RKO (cell line): ENCODE data around the gene SLIT1.
"Not testable (repeated sequence)": the region's sequence is repeated elsewhere in the genome, so short reads cannot be mapped to it uniquely, and the experiment has no call there.

Experiments
- DNase-seq: peaks from one replicate; pipeline ENCODE4 v3.0.0-alpha.2; 2016; ENCODE audit warnings: low spot score

The SLIT1 gene

DNA sequence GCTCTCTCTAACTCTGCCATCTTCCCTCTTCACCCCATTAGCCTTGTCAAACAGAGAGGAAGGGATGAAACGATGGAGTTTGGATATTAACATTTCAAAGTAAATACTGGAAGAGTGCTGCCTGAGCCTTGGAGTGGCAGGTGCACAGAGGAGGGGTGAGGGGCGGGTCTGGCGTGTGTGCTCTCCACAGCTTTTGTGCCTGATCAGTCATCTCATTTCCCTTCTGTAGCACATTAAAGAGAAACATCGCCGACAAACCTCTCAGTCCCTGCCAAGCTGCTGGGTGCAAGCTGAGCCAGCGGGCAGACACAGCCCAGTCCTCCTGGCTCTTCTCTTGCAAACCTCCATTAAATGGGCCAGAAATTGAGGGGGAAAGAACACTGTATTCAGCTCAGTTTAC, 76.2 kb downstream of the SLIT1 start:
- no peak for DNase-seq

DNA sequence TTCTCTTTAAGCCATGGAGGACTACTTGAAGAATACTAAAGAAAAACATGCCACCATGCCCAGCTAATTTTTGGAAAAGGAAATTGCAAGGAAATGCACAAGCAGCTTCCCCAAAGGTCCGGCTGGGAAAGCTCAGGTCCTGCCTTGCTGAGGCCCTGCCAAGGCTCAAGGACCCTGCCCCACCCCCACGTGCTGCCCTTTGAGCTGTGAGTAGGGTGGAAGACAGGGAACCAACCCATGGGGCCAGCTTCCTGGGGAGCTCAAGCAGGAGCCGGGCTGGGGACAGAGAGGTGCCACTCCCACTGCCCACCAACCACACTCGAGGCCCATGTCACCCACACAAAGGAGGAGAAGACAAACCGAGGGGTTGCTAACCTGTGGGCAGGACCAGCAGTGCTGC, 78.2 kb downstream of the SLIT1 start:
- DNase-seq: no peak

DNA sequence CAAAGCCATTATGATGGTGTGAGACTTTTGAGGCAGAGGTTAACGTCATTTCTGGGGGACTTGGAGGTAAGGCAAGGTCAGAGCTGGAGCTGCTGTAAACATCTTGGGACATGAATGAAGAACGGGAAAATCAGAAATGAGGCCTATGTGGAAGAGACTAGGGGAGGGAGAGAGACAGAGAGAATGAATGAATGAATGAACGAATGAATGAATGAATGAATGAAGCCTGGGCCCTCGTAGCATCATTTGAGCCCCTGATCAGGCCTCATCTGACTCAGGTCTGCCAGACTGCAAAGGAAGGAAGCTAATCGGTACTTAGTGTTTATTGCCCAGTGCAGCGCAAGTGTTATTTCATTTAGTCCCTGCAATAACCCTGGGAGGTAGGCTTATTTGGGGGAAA, 79.6 kb downstream of the SLIT1 start:
- DNase-seq: no peak

DNA sequence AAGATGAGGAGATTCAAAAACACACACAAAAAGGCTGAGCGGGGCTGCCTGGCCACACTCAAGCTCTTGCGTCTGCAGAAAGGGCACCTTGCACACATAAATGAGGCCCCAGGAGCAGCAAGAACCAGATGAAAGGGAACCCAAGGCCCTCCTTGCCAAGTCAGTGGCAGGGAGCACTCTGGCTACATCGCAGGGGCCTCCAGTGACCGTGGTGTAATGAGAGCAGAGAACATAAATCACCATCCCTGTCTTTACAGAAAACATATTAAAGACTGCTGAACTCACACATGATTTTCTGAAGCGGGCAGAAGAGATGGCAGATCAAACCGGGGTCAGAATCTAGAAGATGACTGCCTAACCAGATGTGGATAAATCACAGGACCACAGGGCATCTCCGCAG, 80.5 kb downstream of the SLIT1 start:
- no peak for DNase-seq

DNA sequence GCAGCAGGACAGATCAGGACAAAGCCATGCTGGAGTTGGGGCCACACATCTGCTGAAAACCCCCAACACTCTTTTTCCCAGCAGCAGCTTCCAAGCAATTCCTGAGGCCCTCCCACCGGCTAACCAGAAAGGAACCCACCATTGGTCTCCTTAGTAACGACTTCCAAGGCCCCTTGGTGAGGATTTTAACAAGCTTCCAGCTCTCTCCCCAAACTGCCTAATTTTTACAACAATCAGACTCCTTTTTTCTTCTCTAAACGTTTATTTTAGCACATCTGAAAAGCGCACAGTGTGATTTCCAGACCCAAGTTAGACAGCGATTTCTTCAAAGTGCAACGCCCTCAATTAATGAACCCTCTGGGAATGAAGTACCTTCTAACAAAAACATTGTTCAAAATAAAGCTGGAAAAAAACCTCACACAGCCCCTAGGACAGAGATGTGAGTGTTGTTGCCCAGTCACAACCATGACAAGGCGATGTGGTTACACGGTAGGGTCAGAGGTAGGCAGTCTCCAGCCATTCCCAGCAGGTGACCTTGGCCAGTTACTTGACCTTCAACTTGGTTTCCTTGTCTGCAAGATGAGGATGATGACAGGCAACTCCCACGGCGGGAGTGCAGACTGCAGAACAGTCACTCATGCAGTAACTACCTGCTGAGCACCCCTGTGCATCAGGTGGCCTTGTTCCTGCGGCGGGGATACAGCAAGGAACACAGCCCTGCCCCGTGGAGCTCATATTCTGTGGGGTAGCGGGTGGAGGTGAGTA, 82.3 kb downstream of the SLIT1 start:
- no peak for DNase-seq

DNA sequence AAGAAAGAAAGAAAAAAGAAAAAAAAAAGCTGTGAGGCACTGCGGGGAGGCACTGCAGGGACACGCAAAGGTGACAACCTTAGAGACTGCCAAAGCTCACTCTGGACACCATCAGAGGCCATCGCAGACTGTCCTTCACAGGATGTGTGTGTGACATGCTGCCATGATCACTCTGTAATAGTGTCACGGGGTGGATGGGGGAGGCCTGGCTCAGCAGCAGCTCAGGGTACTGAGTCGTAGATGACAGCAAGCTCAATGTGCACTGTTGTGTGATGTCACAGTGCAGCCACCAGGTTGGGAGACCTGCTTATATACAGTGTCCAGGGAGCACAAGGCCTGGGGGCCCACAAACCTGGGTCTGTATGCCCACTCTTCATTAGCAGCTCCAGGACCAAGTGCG, 83.3 kb downstream of the SLIT1 start:
- no peak for DNase-seq

DNA sequence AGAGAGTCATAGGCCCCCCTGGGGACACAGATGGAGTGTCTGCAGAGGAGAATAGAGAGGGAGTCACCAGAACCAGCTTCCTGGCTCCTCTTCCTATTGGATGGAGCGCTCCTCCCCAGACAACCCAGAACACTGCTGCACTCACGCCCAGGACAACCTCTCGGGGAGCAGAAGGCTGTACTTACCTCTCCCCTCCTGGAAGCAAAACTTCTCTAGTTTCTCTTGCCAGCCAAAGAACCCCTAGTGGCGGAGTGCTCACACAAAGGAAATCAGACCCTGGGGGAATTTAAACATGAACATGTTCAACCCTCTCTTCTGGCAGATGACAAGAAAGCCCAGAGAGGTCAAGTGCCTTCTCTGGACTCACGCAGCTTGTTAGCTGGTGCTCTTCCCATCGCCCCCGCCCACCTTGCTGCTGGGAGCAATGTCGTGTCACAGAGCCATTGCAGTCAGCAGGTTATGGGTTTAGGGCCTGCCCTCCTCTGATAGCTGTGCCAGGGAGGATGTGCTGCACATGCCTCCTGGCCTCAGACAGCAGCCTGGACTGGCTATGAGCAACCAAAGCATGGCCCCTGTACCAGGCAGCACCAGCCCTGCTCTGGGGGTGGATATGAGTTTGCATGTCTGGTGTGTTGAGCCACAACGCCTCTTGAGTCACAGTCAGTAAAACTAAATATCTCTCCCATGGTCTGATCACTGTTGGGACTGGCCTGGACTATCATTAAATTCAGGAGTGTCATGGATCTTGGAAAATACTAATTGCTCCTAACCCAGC, 84.4 kb downstream of the SLIT1 start:
- DNase-seq: no peak

DNA sequence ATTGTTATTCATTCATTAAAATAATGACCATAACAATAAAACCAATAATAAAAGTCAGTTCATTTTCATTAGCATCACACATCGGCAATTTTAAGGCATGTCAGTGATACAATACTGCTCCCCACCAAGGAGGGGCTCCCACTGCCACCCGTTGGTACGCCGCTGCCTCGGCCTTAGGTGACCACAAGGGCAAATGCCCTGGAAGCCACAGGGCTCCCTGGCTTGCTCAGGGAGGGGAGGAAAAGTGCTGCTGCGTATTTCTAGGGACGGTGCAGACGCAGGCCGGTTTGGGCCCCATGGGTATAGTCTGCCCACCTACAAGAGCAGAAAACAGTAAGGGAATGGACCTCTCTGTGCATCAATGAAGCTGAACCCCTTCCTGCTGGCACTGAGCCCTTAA, 85.1 kb downstream of the SLIT1 start:
- no peak for DNase-seq

DNA sequence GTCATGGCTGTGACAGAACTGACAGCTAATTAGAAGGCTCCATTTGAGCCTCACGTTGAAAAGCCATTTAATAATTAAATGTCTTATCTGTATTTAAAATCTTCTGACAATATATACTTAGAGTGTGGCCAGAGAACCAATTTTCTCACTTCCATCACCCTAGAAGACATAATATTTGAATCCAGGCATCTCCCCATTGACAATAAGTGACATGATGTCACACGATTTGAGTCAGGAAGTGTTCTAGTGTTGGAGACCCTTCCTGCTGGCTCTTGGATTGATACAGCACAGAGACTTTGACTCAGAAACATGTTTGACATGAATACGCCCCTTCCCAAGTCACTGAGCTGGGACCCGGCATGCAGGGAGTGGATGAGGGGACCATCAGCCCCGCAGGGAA, 85.9 kb downstream of the SLIT1 start:
- no peak for DNase-seq

DNA sequence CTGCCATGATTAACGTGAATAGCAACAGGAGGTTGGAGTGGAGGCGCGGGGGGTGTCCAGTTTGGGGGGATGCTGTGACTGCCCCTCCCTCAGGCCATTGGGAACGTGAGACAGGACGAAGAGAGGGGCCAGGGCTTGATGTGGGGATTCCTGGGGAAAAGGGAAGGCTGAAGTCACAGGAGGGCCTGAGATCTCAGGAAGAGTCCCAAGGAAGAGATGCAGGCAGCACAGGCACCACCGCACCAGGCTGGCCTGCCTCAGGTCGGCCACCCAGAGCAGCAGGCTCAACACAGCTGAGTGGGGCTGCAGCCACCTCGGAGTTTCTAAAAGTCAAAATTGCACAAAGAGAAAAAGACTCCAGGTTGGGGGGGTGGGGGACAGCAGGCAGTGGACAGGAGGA, 86.7 kb downstream of the SLIT1 start:
- no peak for DNase-seq

DNA sequence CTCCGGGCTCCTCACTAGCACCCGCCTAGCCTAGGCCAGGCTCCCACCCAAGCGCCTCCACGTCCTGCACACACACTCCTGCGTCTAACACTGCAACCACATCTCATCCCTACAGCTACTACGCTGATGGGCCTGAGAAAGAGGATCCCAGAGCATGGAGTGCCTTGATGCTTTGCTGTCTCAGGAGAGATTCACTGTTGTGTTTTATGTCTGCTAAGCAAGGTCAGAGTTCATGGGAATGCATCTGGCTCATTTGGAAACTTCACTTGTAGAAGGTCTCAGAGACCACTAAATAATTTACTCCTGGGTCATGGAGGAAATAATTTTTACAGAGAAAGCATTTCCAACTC, 88.7 kb downstream of the SLIT1 start:
- no peak for DNase-seq

DNA sequence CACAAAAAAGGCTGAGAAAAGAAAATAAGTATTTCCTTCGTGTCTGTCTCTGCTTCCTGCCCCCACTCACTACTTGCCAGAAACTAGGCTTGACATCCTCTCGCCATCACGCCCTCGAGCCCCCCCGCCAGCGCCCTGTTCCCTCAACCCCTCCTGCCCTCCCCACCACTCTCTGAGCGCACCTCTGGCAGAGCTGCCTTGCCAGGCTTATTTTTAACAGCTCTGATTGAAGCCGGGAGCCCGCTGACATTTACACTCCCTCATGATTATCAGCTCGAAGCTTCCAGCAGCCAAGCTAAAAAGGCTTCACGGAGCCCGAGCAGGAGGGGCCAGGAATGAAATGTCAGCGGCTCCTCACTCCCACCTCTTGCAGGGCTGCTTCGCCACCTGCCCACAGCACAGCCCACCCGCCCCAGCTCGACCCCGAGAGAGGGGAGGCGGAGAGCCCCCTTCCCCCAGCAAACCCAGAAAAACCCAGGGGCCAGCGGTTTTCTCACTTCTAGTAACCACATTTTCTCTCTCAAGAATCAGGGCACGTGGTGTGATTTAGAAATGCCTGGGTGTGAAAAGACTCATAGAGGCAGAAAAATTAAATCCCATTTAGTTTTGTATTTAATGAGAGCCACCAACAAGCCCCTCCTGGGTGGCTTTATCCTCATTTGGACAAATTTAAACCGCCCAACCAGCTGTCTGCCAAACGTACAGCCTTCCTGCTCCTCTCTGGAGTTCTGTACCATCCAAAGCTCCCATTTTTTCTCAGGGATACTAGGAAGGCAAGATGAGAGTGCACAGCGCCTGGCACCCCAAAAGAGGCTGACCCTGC, 89.3 kb downstream of the SLIT1 start:
- DNase-seq: no peak

DNA sequence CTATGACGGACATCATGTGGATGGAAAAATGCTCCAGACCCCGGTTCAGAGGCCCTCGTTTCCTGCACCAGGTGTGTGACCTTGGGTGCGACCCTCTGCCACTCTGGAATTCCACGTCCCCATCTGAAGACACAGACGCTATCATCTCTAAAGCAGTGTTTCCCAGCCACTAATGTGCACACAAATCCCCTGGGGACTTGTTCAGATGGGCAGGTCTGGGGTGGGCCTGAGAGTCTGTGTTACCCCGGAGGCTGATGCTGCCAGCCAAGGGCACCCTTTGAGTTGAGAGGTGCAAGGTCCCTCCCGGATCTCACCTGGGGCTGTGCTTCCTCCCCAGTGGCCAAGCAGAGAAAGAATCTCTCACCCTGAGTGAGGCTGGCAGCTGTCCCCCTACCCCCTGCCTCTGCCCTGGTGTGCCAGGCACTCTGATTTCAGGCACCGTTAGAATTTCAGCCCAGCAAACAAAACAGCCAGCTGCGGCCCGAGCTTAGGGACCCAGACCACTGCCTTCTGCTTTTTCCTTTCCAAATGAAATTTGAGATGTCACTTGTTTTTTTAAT, 90.0 kb downstream of the SLIT1 start:
- no peak for DNase-seq

DNA sequence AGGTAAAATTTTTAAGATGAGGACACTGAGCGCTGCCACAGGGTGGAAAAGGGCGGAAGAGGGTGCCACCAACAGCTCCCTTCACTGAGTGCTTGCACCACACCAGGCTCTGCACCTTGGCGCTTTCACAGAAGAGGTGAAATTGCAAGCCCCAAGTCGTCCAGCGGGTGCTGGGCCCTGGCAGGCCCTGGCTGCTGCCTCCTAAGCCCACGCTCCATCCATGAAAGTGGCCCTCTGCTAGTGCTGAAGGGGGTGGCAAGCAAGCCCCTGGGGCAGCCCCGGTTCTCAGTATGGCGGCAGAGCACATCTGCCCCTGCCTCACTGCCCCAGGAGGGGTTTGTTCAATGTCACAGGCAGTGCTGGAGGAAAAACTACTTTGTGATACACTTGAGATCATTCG, 95.1 kb downstream of the SLIT1 start:
- DNase-seq: no peak

DNA sequence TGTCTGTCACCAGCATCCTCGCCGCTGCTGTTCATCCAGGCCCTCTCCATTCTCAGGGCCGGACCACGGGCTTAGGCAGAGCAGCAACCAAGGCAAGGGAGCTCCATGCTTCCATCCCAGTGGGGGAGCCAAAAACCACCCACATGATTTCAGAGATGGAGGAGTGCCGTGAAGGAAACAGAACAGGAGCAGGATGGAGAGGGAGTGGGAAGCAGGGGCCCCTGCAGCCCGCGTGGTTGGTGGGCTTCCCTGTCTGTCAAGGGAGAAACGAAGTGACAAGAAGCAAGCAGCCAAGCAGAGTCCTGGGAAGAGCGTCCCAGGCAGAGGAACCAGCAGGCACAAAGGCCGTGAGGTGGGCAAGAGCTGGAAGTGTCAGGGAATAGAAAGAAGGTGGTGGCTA, 95.7 kb downstream of the SLIT1 start:
- DNase-seq: no peak

DNA sequence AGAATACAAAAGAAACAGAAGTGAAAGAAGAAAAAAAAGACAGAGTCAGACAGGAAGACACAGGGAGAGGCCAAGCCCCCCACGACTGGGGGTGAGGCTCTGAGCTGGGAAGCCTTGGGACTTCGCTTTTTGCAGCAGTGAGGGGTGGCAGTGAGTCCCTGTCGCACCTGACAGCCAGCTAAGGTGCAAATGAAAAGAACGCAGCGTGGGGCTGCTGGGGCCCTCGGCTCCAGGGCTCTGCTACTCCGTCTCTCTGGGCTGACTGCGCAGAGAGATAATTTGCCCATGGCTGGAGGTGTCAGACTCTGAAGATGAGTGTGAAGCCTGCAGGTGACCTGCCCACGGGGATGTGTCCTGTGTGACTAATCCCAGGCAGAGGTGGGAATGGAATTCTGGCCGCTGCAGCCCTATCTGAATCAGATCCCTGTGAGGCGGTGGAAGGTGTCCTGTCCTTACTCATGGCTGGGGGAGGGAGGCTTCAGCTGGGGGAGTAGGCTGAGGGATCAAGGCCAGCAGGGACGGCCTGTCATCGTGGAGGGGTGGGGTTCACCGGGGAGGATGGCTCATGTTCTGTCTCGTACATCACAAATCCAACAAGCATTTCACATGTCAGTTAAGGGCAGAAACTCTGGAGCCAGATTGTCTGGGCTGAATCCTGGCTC, 96.4 kb downstream of the SLIT1 start:
- DNase-seq: no peak

DNA sequence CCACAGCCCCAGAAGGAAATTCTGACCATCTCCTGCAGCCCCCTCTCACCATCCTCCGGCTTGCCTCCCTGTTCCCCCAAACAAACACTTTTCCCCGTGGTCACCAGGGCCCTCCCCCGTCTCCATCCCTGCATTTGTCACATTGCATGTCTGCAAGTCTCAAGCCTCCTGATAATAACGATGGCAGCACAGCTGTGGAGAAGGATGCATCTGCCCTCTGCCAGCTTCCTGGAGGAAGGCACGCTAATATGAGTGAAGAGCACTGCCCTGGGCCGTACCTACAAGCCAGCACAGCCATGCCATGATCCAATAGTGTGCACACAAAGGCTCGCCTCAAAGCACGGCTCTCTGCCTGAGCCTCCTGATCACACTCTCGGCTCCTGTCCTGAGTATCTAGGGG, 98.5 kb downstream of the SLIT1 start:
- no peak for DNase-seq

DNA sequence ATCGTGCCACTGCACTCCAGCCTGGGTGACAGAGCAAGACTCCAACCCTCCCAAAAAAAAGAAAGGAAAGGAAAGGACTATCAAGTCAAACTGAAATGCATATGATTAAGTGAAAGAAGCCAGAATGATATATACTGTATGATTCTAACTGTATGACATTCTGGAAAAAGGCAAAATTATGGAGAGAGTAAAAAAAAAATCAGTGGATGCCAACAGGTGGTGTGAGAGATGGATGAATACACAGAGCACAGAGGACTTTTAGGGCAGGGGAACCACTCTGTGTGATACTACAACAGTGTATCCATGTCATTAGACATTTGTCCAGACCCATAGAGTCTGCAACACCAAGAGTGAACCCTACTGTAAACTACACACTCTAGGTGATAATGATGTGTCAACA, 99.2 kb downstream of the SLIT1 start:
- no peak for DNase-seq

DNA sequence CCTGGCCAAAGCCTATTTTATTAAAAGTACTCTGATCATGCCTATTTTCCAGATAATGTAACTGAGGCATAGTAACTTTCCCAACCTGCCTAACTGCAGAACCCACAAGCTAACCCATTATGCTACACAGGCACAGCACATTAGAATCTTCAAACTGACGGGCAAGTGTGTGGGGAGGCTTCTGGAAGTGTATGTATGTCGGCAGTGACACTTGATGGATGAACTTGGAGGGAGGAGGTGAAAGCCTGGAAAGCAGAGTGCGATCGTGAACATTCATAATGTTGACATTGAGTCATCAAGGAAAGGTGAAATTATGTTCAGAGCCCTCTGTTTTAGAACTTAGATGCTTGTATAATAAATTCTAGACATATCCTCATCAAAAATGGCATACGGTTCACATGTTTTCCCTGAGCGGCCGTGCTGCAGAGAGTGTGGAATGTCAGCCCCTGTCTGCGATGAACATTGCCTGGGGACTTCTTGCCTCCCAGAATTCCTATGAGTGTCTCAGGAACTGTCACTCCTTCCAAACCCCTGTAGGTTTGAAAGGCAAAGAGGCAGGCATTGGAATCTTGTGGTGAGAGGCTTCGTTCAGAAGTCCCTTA, 102.4 kb downstream of the SLIT1 start:
- no peak for DNase-seq

DNA sequence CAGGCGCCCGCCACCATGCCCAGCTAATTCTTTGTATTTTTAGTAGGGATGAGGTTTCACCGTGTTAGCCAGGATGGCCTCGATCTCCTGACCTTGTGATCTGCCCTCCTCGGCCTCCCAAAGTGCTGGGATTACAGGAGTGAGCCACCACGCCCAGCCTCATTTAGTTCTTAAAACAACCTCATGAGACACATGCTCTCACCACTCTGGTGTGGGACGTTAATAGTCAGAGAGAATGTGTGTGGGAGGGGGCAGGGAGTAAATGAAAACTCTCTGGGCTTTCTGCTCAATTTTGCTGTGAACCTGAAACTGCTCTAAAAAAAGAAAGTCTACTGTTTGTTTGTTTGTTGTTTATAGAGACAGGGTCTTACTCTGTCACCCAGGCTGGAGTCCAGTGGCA, 103.2 kb downstream of the SLIT1 start:
- not testable (repeated sequence) for DNase-seq

DNA sequence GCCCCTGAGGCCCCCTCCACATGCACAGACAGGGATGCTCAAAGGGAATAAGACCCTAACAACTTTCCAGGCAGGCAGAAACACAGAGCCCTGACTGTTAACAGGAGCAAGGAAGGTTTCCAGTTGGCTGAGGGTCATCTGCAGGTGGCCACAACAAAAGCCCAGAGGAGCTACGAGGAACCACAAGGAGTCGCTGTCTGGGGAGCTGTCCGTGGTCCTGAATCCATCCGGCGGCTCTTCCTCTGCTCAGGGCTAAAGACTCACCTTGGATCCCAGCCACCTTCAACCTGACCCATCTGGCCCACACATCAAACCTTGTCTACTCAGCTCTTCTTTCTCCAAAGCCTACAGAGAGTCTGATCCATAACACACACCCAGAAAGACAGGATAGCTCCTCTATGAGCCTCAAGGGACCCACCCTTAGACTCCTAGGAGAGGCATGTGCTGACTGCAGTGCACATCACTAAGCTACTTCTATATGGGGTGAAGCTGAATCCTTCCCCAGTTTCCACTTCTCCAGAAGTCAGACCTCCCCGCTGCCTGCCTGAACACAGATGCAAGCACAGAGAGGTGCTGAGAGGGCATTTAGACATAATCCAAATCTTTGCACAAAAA, 104.0 kb downstream of the SLIT1 start:
- DNase-seq: peak; percentile 53
